Measurements from ENCODE around the gene GZF1. TPM values are rescaled to one million over a fixed set of nuclear protein-coding genes. Genes with fewer than 3 reads are reported as not detected.

Gene GZF1
- total RNA-seq, 1 experiment from 2014 or later: 17.0 TPM

GRCh38 chr20:23334111-23334510, 27.9 kb upstream of the GZF1 start:
- no peak overlapping the region for H2BK20ac ChIP-seq (ENCODE audit: low read depth, low read length, poor library complexity, severe bottlenecking)
- peaks cover 11% of the 10 kb centered on the region for H3K27me3 Mint-ChIP-seq (ENCODE audit: low read depth)
- H3K18ac ChIP-seq (ENCODE audit: insufficient read length, low read depth, low read length): no peak overlapping the region

More at GRCh38 chr20:23334111-23334510, 27.9 kb upstream of the GZF1 start:
- no peaks in the 10 kb centered on the region for H3K79me2 ChIP-seq (ENCODE audit: insufficient read depth, low read length)
- no peak overlapping the region for H4K91ac ChIP-seq (ENCODE audit: insufficient read length, low read depth, low read length)
- Mint-ChIP-seq H3K36me3 (ENCODE audit: insufficient read depth in 1 of 3, low read depth in 3 of 3) (no peaks in the 10 kb centered on the region; a peak in 1 of 7 replicates), H3K9me3 (peaks cover 3 to 4% of the 10 kb centered on the region in 2 experiments; a peak in 2 of 5 replicates), H3K4me3 (no peak overlapping the region), H3K4me1 (peaks cover 8% of the 10 kb centered on the region in 2 experiments), H3K27ac (no peak overlapping the region)
- H4K20me1 ChIP-seq (ENCODE audit: control insufficient read depth, insufficient read depth, insufficient read length): no peaks in the 10 kb centered on the region
- H3K4me2 ChIP-seq (ENCODE audit: insufficient read depth, insufficient read length, low read length): no peak overlapping the region
- no peak overlapping the region for H3K23ac ChIP-seq (ENCODE audit: insufficient read length, low read depth, low read length)
- H2AK5ac ChIP-seq (ENCODE audit: insufficient read length, low read length): no peak overlapping the region
- H3K56ac ChIP-seq (ENCODE audit: insufficient read length, low read depth, low read length): no peak overlapping the region
- no peaks in the 10 kb centered on the region for H3K79me1 ChIP-seq (ENCODE audit: insufficient read depth, low read depth, low read length, poor library complexity, severe bottlenecking)
- H3K9me3 ChIP-seq (ENCODE audit: control insufficient read depth, low read depth, low read length): no peaks in the 10 kb centered on the region
- no CpG with 5 or more reads among the region's 3 CpGs for WGBS (ENCODE audit: extremely low coverage, insufficient read length, low lambda C conversion rate)
- H3K23me2 ChIP-seq (ENCODE audit: insufficient read length, low read depth, low read length, poor library complexity, severe bottlenecking): no peaks in the 10 kb centered on the region
- DNase-seq: no peak
- no peak overlapping the region for H3T11ph ChIP-seq (ENCODE audit: low read length)
- no peak overlapping the region for H3K9ac ChIP-seq (ENCODE audit: extremely low read depth, insufficient read length, low read length)
- no peak overlapping the region for H3K4ac ChIP-seq (ENCODE audit: low read depth, low read length)
- no peak overlapping the region for H4K5ac ChIP-seq (ENCODE audit: insufficient read length, low read depth, low read length)
- H2BK5ac ChIP-seq (ENCODE audit: insufficient read length, low read length): no peak overlapping the region
- no peak overlapping the region for H2BK12ac ChIP-seq (ENCODE audit: insufficient read length, low read depth, low read length)
- no peak overlapping the region for H3K14ac ChIP-seq (ENCODE audit: insufficient read depth, low read length)
- no peak for TF ChIP-seq CTCF (conservative IDR thresholded peaks at IDR 0.05)
- no peaks in the 10 kb centered on the region for H3K27me3 ChIP-seq (ENCODE audit: insufficient read depth, low read length)
- H3K27ac ChIP-seq (ENCODE audit: insufficient read length, low read depth, low read length): no peak overlapping the region
- H2BK120ac ChIP-seq (ENCODE audit: low read depth, low read length, poor library complexity, severe bottlenecking): no peak overlapping the region
- H2AFZ ChIP-seq (ENCODE audit: low read length): no peak overlapping the region
- H2BK15ac ChIP-seq (ENCODE audit: low read depth, low read length): no peak overlapping the region
- no peak overlapping the region for H4K8ac ChIP-seq (replicated peaks; ENCODE audit: insufficient read length, low read depth, low read length)
- H3K4me1 ChIP-seq (ENCODE audit: insufficient read depth, low read length): no peaks in the 10 kb centered on the region
